HG02588 (cell line): ENCODE measurements around the gene GRIK5.
"Not testable (repeated sequence)": the region's sequence is repeated elsewhere in the genome, so short reads cannot be mapped to it uniquely, and the experiment has no call there.

ENCODE experiments used
- ATAC-seq: cut with Tn5 transposase; IDR thresholded peaks from one replicate; pipeline ENCODE4 v1.9.1; 2021; ENCODE audit warnings: mild to moderate bottlenecking, moderate library complexity; ENCODE audit not compliant: unreplicated experiment

Gene GRIK5

GRCh38 chr19:42069619-42070351 lies at the start of gene GRIK5:
TSS of gene GRIK5 (minus strand) at chr19:42070206. CDS start at chr19:42065770, 4,436 bp downstream.
- no peak for ATAC-seq

- ATAC-seq = no peak
These were observed 47.1 kb upstream of the GRIK5 start for GRCh38 chr19:42117076-42117475.

GRCh38 chr19:42116308-42117075 lies 46.5 kb upstream of the GRIK5 start:
- no peak for ATAC-seq

GRCh38 chr19:42115705-42116104 lies 45.7 kb upstream of the GRIK5 start:
- ATAC-seq = no peak

- ATAC-seq = no peak
These were observed 45.2 kb upstream of the GRIK5 start for GRCh38 chr19:42115219-42115618.

- peak; percentile 64 for ATAC-seq
These were observed 44.4 kb upstream of the GRIK5 start for GRCh38 chr19:42114412-42114811.

- peak; percentile 44 for ATAC-seq
These were observed 43.8 kb upstream of the GRIK5 start for GRCh38 chr19:42113641-42114348.

- no peak for ATAC-seq
These were observed 41.8 kb upstream of the GRIK5 start for GRCh38 chr19:42111811-42112210.

- no peak for ATAC-seq
These were observed 41.4 kb upstream of the GRIK5 start for GRCh38 chr19:42111384-42111783.

GRCh38 chr19:42110658-42111057 lies 40.7 kb upstream of the GRIK5 start:
- ATAC-seq = no peak

GRCh38 chr19:42109896-42110295 lies 39.9 kb upstream of the GRIK5 start:
- ATAC-seq = no peak

- ATAC-seq = peak; percentile 63
These were observed 38.8 kb upstream of the GRIK5 start for GRCh38 chr19:42108527-42109389.

- no peak for ATAC-seq
These were observed 35.4 kb upstream of the GRIK5 start for GRCh38 chr19:42105368-42105767.

GRCh38 chr19:42102877-42103276 lies 32.9 kb upstream of the GRIK5 start:
- no peak for ATAC-seq

GRCh38 chr19:42100241-42100640 lies 30.2 kb upstream of the GRIK5 start:
- ATAC-seq = not testable (repeated sequence)

- ATAC-seq = no peak
These were observed 29.4 kb upstream of the GRIK5 start for GRCh38 chr19:42099336-42099925.

- no peak for ATAC-seq
These were observed 28.8 kb upstream of the GRIK5 start for GRCh38 chr19:42098781-42099180.

GRCh38 chr19:42097461-42097860 lies 27.5 kb upstream of the GRIK5 start:
- no peak for ATAC-seq

GRCh38 chr19:42096255-42096837 lies 26.3 kb upstream of the GRIK5 start:
- no peak for ATAC-seq

GRCh38 chr19:42095814-42096230 lies 25.8 kb upstream of the GRIK5 start:
- ATAC-seq = no peak
